ENCODE results near the gene MMP11. TPM values are rescaled to one million over a fixed set of nuclear protein-coding genes. Genes with fewer than 3 reads are reported as not detected.
A peak's percentile ranks its signal among the peaks of the same experiment; 100 is the strongest.

Gene MMP11
- total RNA-seq, 1 donor from 2014 or later: 1.9 TPM

- no peak for ATAC-seq
- Histone ChIP-seq H3K4me1 (no peaks in the 10 kb centered on the region), H3K27me3 (no peaks in the 10 kb centered on the region), H3K36me3 (peaks cover 80% of the 10 kb centered on the region), H3K4me3 (no peak overlapping the region), H3K9me3 (no peaks in the 10 kb centered on the region), H3K27ac (no peak overlapping the region)
- DNase-seq: peak; percentile 13
- TF ChIP-seq CTCF (IDR thresholded peaks at IDR 0.05): no peak
- intact Hi-C loops (cut with DNase I): no loop called here
Measured at GRCh38 chr22:23831261-23831660, 58.6 kb downstream of the MMP11 start.

DNA sequence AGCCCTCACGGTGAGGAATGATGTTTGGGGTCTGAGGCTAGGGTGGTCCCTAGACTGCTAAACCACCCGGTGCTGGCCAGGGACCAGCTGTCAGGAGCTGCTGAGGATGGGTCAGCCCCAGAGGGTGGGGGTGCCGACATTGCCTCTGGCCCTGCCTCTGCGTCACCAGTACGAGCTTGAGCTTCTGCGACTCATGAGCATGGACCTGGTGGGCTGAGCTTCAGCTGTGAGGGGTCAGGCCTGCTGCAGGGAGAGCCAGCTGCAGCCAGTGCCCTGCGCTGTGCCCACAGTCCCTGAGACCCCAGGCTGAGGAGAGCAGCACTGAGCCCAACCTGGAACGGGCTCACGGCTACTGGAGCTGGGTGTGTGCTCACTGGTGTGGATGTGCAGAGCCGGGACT is 59.1 kb downstream of the MMP11 start:
- no peak for TF ChIP-seq CTCF (IDR thresholded peaks at IDR 0.05)
- no peak overlapping the region for H3K4me3 ChIP-seq
- ATAC-seq (no peak), DNase-seq (peak; percentile 43)
- H3K27me3 ChIP-seq: no peaks in the 10 kb centered on the region
- intact Hi-C loops (cut with DNase I): no loop called here
- peaks cover 77% of the 10 kb centered on the region for H3K36me3 ChIP-seq
- no peak overlapping the region for H3K27ac ChIP-seq
- no peaks in the 10 kb centered on the region for H3K9me3 ChIP-seq
- no peaks in the 10 kb centered on the region for H3K4me1 ChIP-seq

- Histone ChIP-seq H3K27me3 (no peaks in the 10 kb centered on the region), H3K4me3 (no peak overlapping the region), H3K27ac (no peak overlapping the region), H3K4me1 (no peaks in the 10 kb centered on the region), H3K9me3 (no peaks in the 10 kb centered on the region), H3K36me3 (peaks cover 71% of the 10 kb centered on the region)
- no peak for TF ChIP-seq CTCF (IDR thresholded peaks at IDR 0.05)
- DNase-seq (peak; percentile 46), ATAC-seq (no peak)
- intact Hi-C loops (cut with DNase I): no loop called here
Measured at GRCh38 chr22:23832226-23833016, 59.8 kb downstream of the MMP11 start.

DNA sequence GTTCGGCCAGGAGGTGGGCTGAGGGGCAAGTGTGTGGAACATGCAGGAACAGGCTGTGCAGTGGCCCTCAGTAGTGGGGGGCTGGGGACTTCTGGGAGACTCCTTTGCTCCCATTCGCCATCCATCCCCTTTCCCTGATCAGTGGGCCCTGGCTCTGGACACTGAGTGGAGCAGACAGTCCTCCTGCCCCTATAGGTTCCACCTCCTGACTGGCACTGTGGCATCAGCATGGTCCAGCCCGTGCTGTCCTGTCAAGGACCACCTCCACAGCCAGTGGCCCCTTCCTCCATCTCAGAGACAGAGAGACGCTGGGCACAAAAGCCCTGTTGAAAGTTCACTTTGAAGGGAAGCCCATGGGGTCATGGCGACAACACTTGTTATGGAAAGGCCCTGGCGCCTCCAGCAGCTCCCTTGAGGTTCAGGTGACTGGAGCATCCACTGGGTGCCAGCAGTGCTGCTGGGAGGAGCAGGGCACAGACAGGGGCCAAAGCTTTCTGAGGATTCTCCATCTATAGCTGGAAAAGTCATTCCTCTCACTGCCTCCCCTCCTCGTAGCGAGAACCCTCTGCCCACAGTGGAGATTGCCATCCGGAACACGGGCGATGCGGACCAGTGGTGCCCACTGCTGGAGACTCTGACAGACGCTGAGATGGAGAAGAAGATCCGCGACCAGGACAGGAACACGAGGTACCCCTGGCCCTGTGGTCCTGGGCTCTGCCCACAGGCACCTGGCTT is 60.5 kb downstream of the MMP11 start:
- Histone ChIP-seq H3K4me1 (peaks cover 3% of the 10 kb centered on the region), H3K4me3 (no peak overlapping the region), H3K27ac (no peak overlapping the region), H3K9me3 (no peaks in the 10 kb centered on the region), H3K36me3 (peaks cover 63% of the 10 kb centered on the region), H3K27me3 (no peaks in the 10 kb centered on the region)
- intact Hi-C loops (cut with DNase I): no loop called here
- ATAC-seq (no peak), DNase-seq (peak; percentile 54)
- TF ChIP-seq CTCF (IDR thresholded peaks at IDR 0.05): no peak

Other genes with a start within 250 kb of the MMP11 start
- gene IGLL1, start 192.6 kb upstream of the MMP11 start, total RNA-seq: not detected
- 0.96 TPM for gene DRICH1, start 140.5 kb upstream of the MMP11 start, total RNA-seq
- gene RGL4, start 81.8 kb upstream of the MMP11 start, total RNA-seq: 1.2 TPM
- 6.1 TPM for gene ZNF70, start 21.7 kb upstream of the MMP11 start, total RNA-seq
- gene VPREB3, start 18.4 kb upstream of the MMP11 start, total RNA-seq: not detected
- not detected for gene C22orf15, start 9.9 kb upstream of the MMP11 start, total RNA-seq
- gene CHCHD10, start 4.9 kb upstream of the MMP11 start, total RNA-seq: 102 TPM
- gene SMARCB1, start 14.1 kb downstream of the MMP11 start, total RNA-seq: 59.6 TPM
- 3.8 TPM for gene DERL3, start 66.2 kb downstream of the MMP11 start, total RNA-seq
- 13.2 TPM for gene SLC2A11, start 85.0 kb downstream of the MMP11 start, total RNA-seq
- gene MIF, start 121.5 kb downstream of the MMP11 start, total RNA-seq: 236 TPM
- 9.8 TPM for gene GSTT2B, start 188.3 kb downstream of the MMP11 start, total RNA-seq
- gene DDTL, start 194.0 kb downstream of the MMP11 start, total RNA-seq: 2.5 TPM
- gene DDT, start 201.6 kb downstream of the MMP11 start, total RNA-seq: 88.7 TPM
- 1.1 TPM for gene GSTT2, start 207.3 kb downstream of the MMP11 start, total RNA-seq
- gene GSTT4, start 232.6 kb downstream of the MMP11 start, total RNA-seq: not detected
- gene CABIN1, start 238.5 kb downstream of the MMP11 start, total RNA-seq: 92.0 TPM

All from upper lobe of right lung (tissue), 1 donor.